Midbrain (tissue), 1 donor: ENCODE results near the gene TXNDC5.

Experiments used
- DNase-seq: peaks from one replicate; lab custom pipeline; 2025; lab: John Stamatoyannopoulos, UW

TXNDC5 gene

DNA sequence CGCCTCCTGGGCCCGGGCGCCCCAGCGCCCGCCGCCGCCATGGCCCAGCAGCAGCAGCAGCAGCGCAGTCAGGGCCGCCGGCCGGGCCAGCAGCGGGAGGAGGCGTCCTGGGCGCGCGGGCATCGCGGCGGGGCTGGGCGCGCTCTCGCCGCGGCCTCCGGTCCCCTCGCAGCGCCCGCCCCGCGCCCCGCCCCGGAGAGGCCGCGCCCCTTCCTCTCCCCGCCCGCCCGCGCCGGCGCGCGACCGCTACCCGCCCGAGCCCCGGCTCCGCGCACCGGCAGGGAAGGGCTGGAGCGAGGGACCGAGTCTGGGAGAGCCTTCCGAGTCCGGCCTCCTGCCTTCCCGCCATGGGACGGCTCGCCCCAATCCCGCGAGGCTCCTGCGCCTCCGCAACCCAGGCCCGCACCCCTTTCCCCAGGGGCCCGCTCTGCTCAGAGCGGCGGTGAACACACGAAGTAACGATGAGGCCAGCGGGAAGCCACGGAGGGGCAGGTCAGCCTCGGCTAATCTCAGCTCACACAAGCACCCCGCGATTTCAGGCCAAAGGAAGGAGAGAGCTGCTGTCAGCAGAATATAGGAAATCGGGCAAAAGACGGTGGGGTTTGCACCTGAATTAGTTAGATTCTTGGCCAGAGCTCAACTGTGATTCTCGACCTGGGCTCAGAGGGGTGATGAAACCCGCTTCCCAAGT, at the start of gene TXNDC5:
Gene TXNDC5, minus strand, starts transcription at position 135 of the 691 bp plus-strand sequence. Its CDS starts 12 bp downstream, at position 123.
- peak; percentile 79 for DNase-seq

DNA sequence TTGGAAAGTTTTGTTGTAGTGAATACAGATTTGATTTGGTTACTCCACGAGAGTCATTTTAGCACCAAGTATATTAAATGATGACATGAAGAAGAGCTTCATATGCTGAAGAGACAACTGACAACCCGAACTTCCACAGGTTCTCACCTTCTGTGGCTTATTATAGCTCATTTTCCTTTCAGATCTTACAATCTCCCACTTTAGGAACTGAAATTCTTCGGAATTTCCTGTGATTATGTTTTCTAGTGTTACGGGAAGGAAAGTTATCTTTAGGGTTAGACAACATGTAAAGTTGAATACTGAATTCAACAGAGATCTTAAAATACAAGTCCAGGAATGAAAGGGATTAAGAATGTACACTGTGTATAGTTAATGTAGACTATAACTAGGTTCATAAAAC, 49.6 kb upstream of the TXNDC5 start:
- DNase-seq, result no peak

DNA sequence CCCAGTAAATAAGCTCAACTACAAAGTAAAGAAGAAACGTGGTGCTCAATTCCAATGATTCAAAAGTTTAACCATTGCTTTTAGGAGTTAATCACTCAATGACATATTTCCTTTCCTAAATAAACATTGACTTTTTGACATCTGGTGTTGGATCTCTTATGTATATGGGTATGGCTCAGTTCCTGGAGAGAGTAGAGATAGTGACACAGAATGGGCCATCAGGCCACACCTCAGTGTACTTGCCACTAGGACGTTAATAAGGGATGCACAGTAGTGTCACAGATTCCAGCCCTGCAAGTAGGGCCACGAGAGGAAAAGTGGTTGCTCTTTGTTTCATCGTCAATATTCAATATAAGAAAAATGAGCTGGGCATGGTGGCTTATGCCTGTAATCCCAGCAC, 48.9 kb upstream of the TXNDC5 start:
- no peak for DNase-seq

DNA sequence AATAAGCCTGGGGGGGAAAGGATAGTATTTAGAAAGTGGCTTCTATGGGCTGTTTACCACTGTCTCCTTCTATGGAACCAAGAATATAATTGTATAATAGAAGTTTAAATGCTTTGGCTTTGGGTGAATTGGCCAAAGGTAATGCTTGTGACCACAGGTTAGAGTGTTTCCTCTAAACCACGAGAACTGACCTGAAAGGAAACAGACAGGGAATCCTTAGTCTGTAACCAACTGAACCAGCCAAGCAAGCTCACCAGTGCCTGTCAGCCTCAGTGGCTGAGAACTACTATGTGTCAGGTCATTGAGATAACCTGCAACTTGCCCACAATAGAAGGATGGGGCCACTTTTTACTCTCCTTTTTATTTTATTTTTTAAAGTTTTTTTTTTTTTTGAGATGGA, 47.9 kb upstream of the TXNDC5 start:
- DNase-seq, result no peak

DNA sequence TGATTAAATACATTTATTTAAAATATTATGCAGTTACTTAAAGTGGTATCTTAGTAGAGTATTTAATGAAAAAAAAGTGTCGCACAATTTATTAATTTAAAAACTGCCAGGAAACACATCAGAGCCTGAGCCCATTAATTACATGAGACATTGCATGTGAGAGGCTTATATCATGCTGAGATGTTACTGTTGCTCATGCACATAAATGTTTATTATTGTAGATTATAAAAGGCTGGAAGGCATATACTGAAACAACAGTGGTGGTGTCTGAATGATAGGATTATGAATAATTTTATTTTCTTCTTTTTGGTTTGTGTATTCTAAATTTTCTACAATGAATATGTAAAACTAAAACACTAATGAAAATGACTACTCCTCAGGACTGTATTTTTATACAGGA, 45.7 kb upstream of the TXNDC5 start:
- DNase-seq, result no peak

DNA sequence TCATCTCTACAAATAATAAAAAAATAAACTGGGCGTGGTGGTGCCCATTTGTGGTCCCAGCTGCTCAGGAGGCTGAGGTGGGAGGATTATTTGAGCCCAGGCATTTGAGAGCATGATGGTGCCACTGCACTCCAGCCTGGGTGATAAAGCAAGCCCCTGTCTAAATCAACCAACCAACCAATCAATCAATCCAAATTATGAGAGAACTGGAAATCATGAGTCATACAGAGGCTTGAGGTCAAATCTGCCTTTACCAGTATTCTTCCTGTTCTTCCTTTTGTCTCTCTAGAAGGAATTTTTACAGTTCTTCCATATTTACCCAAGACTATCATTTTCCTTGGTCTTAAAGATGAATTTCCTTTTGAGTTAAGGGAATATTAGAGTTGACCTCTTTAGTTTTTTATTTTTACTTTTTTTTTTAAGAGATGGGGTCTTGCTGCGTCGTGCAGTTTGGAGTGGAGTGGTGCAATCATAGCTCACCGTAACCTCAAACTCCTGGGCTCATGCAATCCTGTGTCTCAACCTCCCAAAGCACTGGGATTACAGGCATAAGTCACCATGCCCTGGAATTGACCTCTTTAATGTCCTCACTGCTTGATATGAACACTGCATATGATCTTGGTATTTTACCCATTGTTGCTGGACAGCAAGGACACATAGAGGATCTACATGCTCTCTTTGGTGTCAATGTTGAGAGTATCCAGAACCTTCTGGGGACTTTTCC, 44.1 kb upstream of the TXNDC5 start:
- no peak for DNase-seq

DNA sequence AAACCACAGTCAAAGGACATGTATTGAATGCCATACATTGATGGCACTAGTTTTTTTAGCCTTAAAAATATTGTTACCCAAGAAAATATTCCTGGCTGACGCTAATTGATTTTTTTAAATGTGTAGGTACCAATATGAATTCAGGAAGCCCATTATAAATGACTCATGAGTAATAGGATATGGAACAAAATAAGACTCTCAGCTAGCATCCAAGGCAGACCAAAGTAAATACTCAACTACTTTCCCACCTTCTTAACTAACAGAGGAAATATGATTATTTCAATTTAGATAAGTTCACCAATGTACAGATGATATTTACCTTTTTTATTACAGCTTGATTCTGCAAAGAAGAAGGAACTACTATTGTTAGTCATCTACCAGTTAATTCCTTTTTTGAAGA, 43.2 kb upstream of the TXNDC5 start:
- DNase-seq, result no peak

DNA sequence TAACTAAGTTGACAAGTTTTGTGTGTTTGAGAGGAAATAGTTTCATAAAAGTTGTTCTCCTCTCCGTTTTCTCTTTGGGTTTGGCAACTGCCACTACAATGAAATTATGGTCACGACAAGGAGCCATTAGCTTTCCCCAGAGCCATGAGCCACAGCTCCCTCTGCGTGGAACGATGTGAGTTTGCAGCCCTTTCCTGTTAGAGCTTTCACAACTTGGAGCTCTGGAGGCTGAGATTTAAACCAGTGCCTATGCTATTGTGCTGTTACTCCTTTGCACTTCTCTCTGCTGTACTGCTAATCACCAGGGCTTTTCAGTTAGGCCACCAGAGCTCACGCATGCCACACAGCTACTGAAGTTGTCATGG, 29.3 kb upstream of the TXNDC5 start:
- DNase-seq, result no peak

DNA sequence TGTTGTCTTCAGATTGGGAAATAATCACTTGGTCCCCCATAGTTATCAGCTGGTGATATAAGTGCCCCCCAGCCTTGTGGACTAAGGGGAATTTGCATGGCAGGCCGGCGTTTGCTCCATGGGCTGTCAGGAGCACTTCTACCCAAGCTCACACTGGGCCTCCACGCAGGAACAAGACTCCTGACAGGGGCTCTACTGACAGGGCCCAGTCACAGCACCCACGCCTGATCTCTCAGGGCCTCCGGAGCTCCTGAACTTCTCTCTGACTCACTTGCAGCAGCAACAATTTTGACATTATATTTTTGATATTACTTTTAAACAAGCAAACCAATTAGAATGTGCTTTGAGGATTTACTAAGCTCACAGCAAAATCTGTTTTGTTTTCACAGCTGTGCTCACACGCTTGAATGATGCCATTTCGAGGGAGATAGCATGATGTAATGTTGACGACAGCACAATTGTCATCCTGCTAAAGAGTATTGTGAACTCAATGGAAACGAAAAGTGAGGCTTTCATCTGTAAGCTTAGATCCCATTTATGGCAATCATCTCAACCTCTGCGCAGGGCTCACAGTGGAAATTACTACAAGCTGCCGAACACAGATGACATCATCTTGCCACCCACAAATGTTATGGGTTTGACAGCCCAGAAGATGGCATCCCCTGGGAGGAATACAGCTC, 28.7 kb upstream of the TXNDC5 start:
- no peak for DNase-seq

DNA sequence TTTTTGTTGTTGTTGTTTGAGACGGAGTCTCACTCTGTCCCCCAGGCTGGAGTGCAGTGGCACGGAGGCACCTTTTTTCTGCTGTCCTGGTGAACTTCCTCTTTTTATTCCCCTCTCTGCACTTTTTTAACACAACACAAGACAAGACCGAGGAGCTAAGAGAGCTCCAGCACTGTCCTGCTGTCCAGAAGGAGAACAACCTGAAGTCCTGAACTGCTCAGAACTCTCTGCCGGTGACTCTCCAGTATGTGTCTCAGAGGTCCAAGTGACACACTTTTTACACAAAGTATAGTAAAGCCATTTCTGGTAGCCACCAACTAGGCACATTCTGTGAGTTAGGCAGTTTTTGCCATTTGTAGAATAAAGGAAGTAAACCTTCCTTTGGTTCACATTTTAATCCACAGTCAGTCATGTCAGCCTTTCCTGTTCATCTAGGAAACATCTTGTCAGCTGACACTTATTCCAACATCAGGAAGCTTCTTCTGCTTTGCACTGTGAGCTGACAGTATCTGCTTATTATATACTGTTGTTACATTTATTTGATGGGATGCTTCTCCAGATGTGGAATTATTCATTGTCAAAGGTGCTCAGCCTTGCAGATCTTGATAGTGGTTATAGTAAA, 28.1 kb upstream of the TXNDC5 start:
- no peak for DNase-seq

DNA sequence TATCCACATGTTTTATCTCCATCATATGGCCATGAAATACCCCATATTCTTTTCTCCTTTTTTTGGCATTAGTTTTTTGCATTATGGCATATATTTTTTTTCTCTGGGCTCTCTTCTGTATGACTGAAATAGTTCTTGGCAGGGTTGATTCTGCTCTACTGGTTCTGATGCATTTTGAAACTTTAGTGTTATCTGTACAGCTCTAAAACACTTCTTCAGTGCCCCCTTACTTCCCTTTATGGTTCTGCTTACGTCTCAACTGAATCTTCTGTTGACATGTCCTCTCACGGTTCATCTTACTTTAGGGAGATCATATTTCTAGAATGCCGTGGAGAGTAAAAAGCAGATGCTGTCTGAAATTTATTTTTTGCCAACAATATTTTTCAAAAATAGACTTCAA, 23.2 kb upstream of the TXNDC5 start:
- DNase-seq, result no peak

DNA sequence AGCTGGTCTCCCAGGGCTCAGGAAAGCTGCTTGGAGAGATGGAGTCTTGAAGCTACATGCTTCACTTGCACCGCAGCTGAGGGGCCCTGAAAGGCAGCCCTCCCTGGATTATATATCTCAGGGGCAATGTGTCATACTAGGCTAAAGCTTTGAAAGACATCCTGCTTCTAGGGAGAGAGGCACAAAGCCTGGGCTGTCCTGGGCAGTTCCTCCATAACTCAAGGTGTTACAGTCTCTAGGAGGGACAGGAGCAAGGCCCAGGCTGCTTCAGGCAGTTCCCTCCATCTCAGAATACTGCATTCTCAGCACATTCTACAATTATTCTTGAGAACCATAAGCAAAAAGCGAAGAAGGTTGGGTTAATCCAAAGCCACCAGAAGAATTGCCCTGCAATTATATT, 22.0 kb upstream of the TXNDC5 start:
- DNase-seq, result no peak

DNA sequence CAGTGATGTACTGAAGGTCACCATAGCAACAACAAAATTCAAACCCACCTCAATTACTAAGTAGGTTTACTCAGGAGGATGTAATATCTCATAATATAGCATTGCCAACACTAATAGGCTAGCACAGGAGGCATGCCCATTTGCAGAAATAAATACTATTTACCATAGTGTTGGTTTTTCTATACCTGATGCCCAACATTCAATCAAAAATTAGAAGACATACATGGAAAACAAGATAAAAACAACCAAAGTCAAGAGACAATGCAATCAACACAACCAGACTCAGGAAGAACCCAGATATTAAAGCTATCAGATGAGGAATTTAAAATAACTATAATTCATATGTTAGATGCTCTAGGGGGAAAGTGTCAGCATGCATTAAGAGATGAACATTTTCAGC, 14.3 kb upstream of the TXNDC5 start:
- no peak for DNase-seq

DNA sequence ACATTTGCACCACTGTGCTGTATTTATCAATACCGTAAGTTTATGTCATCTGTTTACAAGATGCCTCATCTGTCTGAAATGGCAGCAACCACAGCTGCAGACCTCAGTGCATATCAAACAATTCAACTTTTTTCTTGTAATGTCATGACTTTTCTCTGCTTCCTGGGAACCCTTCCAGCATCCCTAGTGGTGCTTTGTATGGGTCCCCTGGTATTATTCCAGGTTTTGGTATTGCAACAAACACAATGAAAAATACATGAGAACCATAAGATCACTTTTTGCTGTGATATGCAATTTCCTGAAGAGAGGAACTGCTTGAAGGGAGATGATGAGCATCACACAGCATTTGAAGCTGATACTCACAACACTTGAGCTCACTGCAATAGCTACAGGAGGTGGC, 12.0 kb upstream of the TXNDC5 start:
- no peak for DNase-seq

DNA sequence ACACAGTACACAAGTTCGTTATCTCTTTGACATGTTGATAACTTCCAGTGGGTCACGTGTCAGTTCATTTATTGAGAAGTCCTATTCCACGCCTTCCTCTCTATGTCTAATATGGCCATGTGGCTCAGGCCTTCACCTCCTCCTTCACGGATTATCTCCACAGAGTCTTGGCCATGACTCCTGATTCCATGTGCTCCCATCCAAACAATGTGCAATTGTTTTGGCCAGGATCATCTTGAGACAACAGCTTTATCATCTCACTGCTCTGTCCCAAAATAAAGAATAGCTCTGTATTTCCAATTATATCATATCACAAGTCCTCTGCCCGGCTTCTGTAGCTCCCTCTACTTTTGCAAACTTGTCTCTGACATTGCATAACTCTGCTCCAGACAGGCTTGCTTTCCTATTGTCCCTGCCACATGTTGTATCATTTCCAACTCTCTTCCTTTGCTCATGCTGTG, 11.1 kb upstream of the TXNDC5 start:
- DNase-seq, result no peak

DNA sequence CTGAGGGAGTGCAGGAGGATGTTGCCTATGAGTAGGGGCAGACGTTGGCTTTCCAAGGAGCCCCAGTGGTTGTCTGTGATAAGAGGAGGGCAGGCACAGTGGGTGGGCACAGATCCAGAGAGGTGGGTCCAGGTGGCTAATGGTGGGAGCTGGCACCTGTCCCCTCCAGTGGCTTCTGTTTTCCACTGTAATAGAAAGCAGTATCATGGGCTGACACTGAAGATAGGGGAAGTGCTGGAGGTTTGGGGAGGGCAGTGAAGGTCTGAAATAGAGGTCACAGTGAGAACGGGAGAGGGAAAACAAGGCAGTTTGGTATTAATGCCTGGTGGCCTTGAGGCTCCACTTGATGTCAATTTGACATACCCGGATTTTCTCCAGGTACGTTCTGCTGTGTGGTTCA, 10.5 kb upstream of the TXNDC5 start:
- no peak for DNase-seq

DNA sequence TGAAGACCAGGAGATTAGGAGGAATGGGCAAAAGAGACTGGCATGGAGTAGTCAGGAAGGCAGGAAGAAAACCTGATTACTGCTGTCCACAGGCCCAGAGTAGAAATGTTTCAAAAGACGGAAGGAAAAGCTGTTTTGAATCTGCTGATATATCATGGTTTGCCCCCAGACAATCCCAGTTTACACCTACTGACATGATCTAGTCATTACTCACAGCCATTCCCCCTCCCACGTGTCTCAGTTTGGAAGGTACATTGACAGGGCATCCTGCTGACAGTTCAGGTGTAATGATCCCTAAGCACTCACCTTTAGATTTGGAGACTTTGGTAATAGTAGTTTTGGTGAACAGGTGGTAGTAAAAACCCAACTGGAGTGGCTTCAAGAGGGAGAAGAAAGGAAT, 9.8 kb upstream of the TXNDC5 start:
- no peak for DNase-seq

DNA sequence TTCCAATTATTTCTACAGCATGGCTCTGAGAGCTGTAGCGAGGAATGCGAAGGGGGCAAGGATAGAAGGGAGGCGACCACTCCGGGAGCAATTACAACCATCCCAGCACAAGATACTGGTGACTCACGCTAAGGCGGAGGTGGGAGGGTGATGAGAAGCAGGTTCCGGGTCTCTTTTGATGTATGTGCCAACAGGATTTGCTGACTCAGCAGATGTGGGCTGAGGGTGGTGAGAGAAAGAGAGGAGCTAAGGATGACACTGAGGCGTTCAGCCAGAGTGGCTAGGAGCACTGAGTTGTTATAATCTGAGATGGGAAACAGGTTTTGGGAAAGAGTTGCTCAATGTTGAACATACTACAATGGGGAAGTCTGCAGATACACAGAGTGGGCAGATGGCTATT, 9.3 kb upstream of the TXNDC5 start:
- no peak for DNase-seq

DNA sequence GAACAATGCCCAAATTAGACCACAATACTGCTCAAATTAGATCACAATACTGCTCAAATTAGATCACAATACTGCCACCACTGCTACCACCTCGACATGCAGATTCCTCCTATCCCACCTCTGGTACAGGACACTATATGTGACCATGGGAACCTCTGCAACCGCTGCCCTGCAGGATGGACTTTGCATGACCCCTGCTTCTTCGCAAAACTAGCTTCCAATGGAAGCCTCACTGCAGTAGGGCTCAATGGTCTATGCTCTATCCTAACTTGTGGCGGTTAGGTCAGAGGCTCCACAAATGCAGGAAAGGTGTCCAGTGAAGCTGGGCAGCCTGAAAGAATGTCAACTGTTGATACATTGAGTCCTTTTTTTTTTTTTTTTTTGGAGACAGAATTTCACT, 7.8 kb upstream of the TXNDC5 start:
- DNase-seq, result no peak

DNA sequence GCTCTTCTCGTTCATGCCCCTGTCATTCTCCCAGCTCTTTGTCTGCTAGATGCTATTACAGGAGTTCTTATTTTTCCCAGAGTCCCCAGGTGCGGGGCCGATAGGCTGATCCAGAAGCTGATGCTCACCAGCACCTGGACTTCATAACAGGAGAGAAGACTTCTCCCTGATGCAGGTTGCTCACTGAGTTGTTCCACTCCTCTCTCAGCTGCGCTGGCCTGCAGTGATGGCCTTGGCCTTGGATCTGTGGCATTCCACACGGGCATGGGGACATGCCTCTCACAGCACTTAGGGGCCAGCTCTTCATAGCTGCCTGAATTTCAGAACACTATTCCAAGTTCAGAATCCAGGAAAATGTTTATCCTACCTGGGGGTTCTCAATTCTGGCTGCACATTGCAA, 7.1 kb upstream of the TXNDC5 start:
- DNase-seq, result no peak

DNA sequence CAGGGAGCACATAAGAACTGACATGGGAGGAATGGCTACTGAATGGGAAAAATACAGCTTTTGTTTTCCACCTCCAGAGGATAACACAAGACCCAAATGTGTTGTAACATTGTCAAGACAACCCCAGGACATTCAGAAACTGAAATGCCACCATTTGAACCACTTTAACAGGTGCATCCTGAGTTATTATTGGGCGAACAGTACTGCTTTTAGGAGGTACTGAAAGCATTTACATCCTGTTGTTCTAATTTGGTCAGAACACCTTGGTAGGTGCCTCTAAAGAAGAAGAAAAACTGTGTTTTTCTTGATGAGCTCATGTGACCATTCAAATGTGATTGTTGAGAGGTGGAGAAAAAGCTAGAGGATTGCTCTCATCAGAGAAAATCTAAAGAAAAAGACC, 6.4 kb upstream of the TXNDC5 start:
- no peak for DNase-seq

DNA sequence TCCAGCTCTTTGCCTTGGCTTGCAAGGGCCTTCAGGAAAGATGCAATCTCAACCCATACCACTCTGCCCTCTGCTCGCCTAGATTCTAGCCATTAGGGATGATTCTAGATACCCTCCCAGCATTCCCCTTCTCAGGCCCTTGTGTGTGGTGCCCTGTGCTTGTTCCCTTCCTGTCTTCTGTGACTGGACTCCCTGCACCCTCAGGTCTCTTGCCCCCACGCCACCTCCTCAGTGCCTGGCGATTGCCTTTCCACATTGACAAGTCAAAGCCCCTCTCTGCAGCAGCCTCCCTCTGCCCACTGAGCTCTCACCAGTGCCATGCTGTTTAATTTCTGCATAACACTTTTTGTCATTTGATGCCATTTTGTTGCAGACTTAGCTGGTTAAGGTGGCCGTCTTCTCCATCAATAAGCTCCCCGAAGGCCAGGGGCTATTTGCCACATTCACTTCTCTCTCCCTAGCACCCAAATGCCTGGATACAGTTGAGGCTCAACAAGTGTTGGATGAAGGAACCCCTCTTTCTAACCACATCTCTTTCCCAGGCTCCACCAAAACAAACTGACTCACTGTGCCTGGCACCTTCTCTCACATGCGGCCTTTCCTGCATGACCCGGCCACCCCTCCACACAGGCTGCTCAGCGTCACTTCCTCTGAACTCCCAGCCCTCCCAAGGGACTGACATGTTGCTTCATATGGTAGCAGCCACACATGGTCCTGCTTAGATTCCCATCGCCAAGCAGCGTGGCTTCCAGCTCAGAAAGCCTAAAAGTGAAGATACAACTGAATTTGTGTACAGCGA, 4.6 kb upstream of the TXNDC5 start:
- DNase-seq, result no peak
